Right lobe of liver (tissue), 4 donors: ENCODE results near the gene GDF9.

Experiments used
- CTCF ChIP-seq, 4 donors: fragments of 200-600 bp in 3 of 4; fragments of 450-650 bp in 1 of 4; IDR thresholded peaks; one replicate each; pipeline versions ENCODE4 v1.5.1 to v1.8.0; 2016 to 2022; ENCODE audit warnings: antibody characterized with exemption in 4 of 4, mild to moderate bottlenecking in 2 of 4
- POLR2A ChIP-seq: fragments of 450-650 bp; IDR thresholded peaks from one replicate; pipeline ENCODE4 v1.6.1; 2017; ENCODE audit warnings: antibody characterized with exemption, mild to moderate bottlenecking
- donor health status: DM: no; HTN: no; CAD: no.
- donor health status: DM: no; HTN: no; CAD: no.
- donor health status: DM: no; HTN: yes; CAD: no.

- TF ChIP-seq CTCF (IDR thresholded peaks at IDR 0.05): no peak
- no peak for TF ChIP-seq POLR2A
Measured at GRCh38 chr5:132832612-132833011, 33.7 kb downstream of the GDF9 start.
